Keratinocyte (primary cell): Measurements from ENCODE around the gene MAML1.
"Not testable (repeated sequence)": the region's sequence is repeated elsewhere in the genome, so short reads cannot be mapped to it uniquely, and the experiment has no call there.

ENCODE experiments used
- CTCF ChIP-seq, 3 experiments: IDR thresholded peaks in 1 of 3; conservative IDR thresholded peaks in 1 of 3; optimal IDR thresholded peaks in 1 of 3; 2 replicates in 2 of 3; 3 replicates in 1 of 3; pipeline versions ENCODE3 to v1.5.1; 2011; ENCODE audit warnings: low read length in 3 of 3, mild to moderate bottlenecking in 3 of 3, moderate library complexity in 2 of 3, control low read depth in 1 of 3, inconsistent platforms in 1 of 3; ENCODE audit not compliant: insufficient read depth in 2 of 3; ENCODE audit errors: extremely low read depth in 1 of 3
- EZH2 ChIP-seq: IDR thresholded peaks from one replicate; pipeline ENCODE4 v1.6.1; 2012; ENCODE audit warnings: inconsistent platforms, mild to moderate bottlenecking, low read length, moderate library complexity

- TF ChIP-seq CTCF (optimal IDR thresholded peaks at IDR 0.05 in 1 of 3, IDR thresholded peaks at IDR 0.05 in 1 of 3, conservative IDR thresholded peaks at IDR 0.05 in 1 of 3; ENCODE audit: extremely low read depth in 1 of 3, insufficient read depth in 2 of 3, low read length in 3 of 3); EZH2: not testable (repeated sequence)
These were observed 56.7 kb downstream of the MAML1 start for GRCh38 chr5:179789278-179789677.
